NCI-H1436 (cell line): ENCODE results near the gene ERLIN1.

Experiments used
- DNase-seq: peaks from one replicate; lab custom pipeline; 2025; lab: John Stamatoyannopoulos, UW

The ERLIN1 gene

GRCh38 chr10:100185364-100186252 is at the start of gene ERLIN1:
TSS of gene ERLIN1 (minus strand) at chr10:100186029. CDS start at chr10:100185626, 403 bp downstream.
- peak; percentile 88 for DNase-seq

GRCh38 chr10:100232101-100232500 is 46.3 kb upstream of the ERLIN1 start:
- no peak for DNase-seq

GRCh38 chr10:100229819-100230422 is 44.1 kb upstream of the ERLIN1 start:
- DNase-seq, result no peak

DNA sequence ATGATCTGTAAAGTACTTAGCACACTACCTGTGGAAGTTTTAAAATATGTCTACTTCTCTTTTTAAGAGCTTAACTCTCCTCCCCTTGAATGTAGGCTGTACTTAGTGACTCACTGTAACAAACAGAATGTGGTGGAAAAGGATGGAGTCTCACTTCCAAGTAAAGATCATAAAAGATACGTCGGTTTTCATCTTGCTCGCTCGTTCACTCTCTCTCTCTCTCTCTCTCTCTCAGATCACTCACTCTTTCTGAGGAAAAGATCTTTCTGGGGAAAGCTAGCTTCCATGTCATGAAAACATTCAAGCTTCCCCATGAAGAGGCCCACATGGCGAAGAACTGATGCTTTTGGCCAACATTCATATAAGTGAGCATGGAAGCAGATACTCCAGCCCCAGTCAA is 38.0 kb upstream of the ERLIN1 start:
- DNase-seq, result no peak

DNA sequence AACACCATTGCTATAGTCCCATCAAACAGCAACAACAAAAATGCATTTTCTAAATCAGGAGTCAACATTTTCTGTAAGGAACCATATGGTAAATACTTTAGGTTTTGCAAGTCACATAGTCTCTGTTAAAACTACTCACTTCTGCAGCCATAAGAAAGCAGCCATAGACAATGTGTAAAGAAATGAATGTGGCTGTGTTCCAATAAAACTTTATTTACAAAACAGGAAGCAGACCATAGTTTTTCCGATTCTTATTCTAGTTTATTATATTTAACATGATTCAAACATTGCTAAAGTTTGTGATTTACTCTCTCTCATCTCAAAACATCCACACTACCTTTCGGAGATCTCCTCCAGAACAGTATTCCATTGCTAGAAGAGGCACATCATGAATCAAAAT is 36.7 kb upstream of the ERLIN1 start:
- DNase-seq, result no peak

DNA sequence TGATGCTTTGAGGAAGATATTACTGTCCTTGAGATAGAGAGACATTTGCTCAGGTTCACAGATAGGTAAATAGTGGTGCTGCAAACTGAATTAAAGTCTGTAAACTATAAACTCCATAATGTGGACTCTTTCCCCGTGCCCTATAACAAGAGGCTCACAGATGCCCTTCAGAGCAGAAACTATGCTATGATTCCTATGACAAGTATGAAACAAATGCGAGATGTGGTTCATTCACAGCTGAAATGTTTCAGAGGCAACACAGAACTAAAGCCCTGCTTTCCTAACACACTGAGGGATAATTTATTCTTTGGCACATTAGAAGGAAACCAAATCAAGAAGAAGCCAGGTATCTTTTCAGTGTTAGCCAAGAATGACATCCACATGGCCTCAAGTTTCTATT is 30.2 kb upstream of the ERLIN1 start:
- DNase-seq, result no peak

DNA sequence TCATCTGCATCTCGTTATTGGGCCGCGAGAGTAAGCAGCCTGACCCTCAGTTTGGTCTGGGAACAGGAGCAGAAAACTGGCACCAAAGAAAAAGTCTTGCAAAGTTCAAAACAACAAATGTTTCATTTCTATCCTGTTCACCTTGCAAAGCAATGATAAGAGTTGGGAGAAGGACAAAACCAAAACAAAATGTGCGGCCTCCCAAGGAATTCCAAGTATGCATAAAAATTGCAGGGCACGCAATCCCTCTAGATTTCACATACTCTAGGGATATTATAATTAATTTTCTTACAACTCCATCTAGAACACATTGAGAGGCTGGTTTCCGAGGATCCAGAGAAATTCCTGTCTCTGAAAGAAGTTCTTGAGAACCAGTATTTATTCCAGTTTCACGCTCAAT is 23.5 kb upstream of the ERLIN1 start:
- DNase-seq, result no peak

- DNase-seq, result no peak
Observed at GRCh38 chr10:100208276-100208675, 22.4 kb upstream of the ERLIN1 start.

DNA sequence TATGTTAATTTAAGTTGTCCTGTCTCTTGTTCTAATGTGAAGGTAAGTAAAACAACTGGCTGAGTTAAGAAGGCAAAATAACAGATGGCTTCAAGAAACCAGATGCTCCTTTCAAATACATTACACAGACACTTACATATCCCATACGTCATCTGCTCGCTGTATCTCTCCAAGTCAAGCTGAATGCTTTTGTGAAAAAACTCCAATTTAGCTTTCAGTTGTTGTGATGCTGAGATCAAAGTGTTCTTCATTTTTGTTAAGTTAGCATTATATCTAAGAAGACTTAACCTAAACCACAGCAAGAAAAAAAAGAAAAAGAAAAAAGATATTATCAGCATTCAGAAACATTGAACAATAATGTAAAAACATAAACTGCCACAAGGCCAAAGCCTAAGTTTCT is 18.5 kb upstream of the ERLIN1 start:
- DNase-seq, result no peak

- DNase-seq, result no peak
Observed at GRCh38 chr10:100201549-100201948, 15.7 kb upstream of the ERLIN1 start.

- no peak for DNase-seq
Observed at GRCh38 chr10:100194711-100195110, 8.9 kb upstream of the ERLIN1 start.

DNA sequence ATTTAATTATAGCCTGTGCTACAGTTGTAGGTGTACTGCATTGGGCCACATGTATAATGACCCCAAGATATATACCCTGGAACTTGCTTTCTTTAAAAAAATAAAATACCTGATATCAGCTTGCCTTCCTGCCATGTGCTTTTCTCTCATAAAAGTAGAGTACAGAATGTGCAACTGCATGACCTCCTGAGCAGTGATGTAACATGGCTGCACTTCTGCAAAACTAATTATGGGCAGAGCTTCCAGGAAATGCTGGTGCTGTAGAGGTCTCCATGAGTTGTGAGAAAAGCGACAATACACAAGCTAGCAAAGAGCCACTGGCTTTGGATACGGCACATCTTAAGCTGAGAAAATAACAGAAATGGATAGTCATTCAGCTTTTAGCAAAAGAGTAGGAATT is 6.5 kb upstream of the ERLIN1 start:
- no peak for DNase-seq

DNA sequence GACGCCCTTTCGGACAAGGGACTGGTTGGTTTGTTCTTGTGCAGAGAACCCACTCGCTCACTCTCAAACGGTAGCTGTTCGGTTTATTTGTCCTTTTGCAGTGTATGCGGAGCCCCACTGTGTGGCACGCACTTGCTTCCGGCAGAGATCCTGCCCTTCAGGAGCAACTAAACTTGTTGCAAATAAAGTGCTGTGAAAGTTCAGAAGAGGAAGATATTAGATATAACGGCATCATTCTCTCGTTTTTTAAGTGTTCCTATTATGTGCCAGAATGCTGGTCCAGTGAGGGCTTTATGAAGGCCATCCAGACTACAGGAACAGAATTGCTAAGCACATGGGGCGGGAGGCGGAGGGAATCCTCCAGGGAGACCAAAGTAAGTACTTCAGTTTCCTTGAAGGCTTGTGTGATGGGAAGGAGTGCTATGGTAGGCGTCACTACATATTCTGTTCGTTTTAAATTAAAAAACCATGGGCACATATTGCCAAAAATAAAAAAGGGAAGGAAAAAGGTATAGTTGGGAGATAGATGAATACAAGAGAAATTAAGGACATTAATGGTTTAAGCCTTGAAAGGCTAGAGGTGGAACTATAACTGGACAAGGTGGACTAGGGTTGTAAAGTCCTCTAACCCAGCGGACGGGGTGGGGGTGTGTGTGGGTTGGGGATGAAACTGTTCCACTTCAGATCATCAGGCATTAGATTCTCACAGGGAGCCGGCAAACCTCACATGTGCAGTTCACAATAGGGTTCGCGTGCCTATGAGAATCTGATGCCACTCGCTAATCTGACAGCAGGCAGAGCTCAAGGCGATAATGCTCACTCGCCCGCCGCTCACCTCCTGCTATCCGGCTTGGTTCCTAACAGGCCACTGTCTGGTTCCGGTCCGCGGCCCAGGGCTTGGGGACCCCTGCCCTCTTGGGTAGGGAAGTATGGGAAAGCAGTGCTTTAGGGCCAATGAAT is 704 bp upstream of the ERLIN1 start:
- DNase-seq, result peak; percentile 24

DNA sequence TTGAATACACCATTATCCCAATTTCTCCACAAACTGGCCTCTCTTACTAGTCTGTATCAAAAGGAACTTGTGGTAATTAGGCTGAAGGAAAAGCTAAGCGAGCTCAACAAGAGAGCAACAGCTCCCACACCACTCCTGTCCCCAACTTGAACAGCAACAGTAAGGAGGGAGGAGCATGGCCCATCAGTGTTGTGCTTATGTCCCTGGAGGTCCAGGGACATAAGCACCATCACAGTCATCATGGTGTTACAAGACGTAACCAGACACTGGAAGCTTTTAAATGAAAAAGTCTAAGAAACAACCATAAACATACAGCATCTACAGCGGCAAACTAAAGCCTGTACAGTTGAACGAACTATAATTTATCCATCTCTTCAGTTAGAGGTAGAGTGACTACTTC is 989 bp downstream of the ERLIN1 start:
- DNase-seq, result no peak

- no peak for DNase-seq
Observed at GRCh38 chr10:100184426-100184825, 1.4 kb downstream of the ERLIN1 start.

DNA sequence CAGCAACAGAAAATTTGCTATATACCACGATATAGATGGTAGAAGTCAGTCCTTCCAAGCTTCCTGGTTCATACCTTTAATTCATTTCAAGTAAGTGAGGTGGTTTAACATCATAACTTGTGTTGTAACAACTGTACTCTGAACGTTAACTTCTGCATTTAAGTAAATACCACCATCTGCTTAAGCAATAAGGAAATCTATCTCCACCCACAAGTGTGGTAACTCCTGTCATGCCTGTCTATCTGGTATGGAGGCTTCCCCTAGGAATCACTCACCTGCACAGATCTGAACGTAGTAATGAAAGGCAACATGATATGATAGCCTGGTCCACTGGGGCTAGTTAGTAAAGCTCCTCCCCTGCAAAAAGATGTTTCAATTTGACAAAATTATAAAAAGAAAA is 2.3 kb downstream of the ERLIN1 start:
- no peak for DNase-seq

- DNase-seq, result no peak
Observed at GRCh38 chr10:100182908-100183307, 2.9 kb downstream of the ERLIN1 start.

DNA sequence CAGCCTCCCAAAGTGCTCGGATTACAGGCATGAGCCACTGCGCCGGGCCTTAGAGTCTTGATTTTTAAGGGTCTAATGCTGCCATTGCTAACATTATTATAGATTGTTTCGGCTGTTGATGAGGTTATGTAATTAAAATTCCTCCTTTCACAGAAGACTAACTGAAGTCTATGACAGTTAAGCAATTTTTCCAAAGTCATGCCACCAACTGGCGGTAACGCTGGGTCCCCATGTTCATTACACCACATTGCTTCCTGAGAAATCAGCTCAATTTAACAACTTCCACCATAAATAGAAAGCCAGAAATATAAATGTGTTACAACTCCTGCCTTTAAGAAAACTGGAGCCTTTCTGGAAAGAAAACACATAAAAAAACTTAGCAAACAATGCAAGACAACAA is 3.5 kb downstream of the ERLIN1 start:
- no peak for DNase-seq

DNA sequence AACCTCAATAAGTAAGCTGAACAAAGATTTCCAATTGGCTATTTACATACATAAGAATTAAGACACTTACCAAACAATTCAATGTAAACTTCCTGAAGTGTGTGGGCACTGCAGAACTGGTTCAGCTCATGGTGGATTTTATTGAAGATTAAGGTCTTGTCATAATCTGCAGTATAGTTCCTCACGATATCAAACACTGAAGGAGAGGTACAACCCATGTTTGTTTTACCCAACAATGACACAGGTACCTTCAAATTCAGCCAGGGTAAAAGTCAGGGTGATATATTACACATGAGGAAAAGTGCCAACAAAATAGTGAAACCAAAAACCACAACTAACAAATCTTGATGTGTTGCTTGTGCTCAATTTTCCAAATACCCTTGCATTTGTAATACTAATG is 10.0 kb downstream of the ERLIN1 start:
- no peak for DNase-seq

GRCh38 chr10:100174699-100175677 is 10.8 kb downstream of the ERLIN1 start:
- DNase-seq, result no peak

DNA sequence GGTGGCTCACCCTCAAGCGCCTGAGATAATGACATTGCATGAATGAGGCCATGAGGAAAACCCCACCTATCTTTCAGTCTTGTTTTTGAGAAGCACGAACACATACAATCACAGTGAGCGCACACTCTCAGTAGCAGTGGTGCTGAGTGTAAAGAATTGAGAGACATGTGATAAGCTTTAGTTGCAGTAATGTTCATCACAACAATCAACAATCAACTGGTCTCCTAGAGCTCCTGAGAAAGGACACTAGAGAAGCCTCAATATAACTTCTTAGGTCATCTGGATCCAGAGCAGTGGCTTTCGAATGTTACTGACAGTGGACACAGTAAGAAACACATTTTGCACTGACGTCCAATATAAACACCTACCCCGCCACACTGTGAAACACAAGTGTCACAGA is 12.8 kb downstream of the ERLIN1 start:
- no peak for DNase-seq
